Liver (tissue), 3 donors: ENCODE results near the gene ADAD1.

ENCODE experiments used
- ATF3 ChIP-seq: IDR thresholded peaks from 2 replicates; pipeline ENCODE4 v1.6.1; 2016; ENCODE audit warnings: antibody characterized with exemption
- EGR1 ChIP-seq, 2 donors: IDR thresholded peaks; 2 replicates each; pipeline ENCODE4 v1.6.1; 2016 to 2018; ENCODE audit warnings: antibody characterized with exemption in 2 of 2, low read depth in 2 of 2
- FOXA1 ChIP-seq: IDR thresholded peaks from 2 replicates; pipeline ENCODE4 v1.6.1; 2016; ENCODE audit warnings: antibody characterized with exemption
- MAX ChIP-seq: IDR thresholded peaks from 2 replicates; pipeline ENCODE4 v1.6.1; 2016; ENCODE audit warnings: antibody characterized with exemption
- RAD21 ChIP-seq, 2 donors: IDR thresholded peaks; 2 replicates each; pipeline ENCODE4 v1.6.1; 2016; ENCODE audit warnings: antibody characterized with exemption in 2 of 2, mild to moderate bottlenecking in 2 of 2
- TAF1 ChIP-seq: conservative IDR thresholded peaks from 2 replicates; pipeline ENCODE4 v1.6.1; 2016; ENCODE audit warnings: antibody characterized with exemption, mild to moderate bottlenecking
- YY1 ChIP-seq: IDR thresholded peaks from 2 replicates; pipeline ENCODE4 v1.6.1; 2016; ENCODE audit warnings: antibody characterized with exemption, mild to moderate bottlenecking
- ZBTB33 ChIP-seq: IDR thresholded peaks from 2 replicates; pipeline ENCODE4 v1.6.1; 2016; ENCODE audit warnings: antibody characterized with exemption
- TF ChIP-seq, protein P1 (sequence below): fragments of 150-350 bp; IDR thresholded peaks from 2 replicates; pipeline ENCODE4 v1.5.1; 2017; ENCODE audit warnings: improper control_type of control experiment, low read depth, low read length; ENCODE audit not compliant: missing input control
- TF ChIP-seq, protein P2 (sequence below): IDR thresholded peaks from 2 replicates; pipeline ENCODE4 v1.6.1; 2016; ENCODE audit warnings: antibody characterized with exemption, mild to moderate bottlenecking
- donor health status: healthy.
- donor health status: healthy.

DNA sequence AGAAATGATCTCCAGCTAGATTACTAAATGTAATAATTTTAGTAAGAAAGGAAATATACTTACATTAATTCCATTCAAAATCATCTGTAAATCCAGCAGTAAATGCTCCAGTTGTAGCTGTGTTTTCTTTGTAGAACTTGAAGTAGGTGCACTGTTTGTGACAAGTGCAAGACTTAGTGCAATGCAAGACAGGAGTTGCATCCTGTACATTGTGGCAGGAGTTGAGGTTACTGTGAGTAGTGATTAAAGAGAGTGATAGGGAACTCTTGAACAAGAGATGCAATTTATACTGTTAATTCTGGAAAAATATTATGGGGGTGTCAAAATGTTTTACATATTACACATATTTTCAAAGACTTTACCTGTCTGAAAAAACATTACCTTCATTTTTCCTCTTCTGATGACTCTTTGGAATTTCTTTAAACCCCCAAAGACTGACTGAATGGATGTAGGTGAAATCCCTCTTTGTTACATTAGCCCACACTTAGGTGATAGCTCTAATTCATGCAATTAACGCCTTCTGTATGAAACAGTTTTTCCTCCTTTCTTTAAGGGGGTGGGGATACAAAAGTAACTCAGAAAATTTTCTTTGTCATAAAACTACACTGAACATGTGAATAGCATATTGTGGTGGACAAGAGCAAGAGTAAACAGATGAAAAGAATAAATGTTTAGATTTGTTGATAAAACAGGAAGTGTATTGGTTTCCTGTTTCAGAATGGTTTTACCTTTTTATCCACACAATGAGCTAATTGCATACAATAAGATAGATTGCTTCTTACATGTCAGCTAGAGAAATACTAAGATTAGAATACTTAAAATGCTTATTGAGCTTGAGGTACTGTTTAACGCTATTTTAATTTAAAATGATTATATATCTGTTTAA is 77.7 kb downstream of the ADAD1 start, which contains the start of gene IL2:
- no peak for TF ChIP-seq RAD21 (IDR thresholded peaks at IDR 0.05)
- no peak for TF ChIP-seq MAX
- no peak for TF ChIP-seq ATF3
- TF ChIP-seq, protein P1, sequence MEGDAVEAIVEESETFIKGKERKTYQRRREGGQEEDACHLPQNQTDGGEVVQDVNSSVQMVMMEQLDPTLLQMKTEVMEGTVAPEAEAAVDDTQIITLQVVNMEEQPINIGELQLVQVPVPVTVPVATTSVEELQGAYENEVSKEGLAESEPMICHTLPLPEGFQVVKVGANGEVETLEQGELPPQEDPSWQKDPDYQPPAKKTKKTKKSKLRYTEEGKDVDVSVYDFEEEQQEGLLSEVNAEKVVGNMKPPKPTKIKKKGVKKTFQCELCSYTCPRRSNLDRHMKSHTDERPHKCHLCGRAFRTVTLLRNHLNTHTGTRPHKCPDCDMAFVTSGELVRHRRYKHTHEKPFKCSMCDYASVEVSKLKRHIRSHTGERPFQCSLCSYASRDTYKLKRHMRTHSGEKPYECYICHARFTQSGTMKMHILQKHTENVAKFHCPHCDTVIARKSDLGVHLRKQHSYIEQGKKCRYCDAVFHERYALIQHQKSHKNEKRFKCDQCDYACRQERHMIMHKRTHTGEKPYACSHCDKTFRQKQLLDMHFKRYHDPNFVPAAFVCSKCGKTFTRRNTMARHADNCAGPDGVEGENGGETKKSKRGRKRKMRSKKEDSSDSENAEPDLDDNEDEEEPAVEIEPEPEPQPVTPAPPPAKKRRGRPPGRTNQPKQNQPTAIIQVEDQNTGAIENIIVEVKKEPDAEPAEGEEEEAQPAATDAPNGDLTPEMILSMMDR, result no peak
- TF ChIP-seq ZBTB33, result no peak
- no peak for TF ChIP-seq TAF1
- TF ChIP-seq FOXA1, result no peak
- TF ChIP-seq EGR1 (IDR thresholded peaks at IDR 0.05; ENCODE audit: low read depth in 2 of 2), result no peak
- TF ChIP-seq, protein P2, sequence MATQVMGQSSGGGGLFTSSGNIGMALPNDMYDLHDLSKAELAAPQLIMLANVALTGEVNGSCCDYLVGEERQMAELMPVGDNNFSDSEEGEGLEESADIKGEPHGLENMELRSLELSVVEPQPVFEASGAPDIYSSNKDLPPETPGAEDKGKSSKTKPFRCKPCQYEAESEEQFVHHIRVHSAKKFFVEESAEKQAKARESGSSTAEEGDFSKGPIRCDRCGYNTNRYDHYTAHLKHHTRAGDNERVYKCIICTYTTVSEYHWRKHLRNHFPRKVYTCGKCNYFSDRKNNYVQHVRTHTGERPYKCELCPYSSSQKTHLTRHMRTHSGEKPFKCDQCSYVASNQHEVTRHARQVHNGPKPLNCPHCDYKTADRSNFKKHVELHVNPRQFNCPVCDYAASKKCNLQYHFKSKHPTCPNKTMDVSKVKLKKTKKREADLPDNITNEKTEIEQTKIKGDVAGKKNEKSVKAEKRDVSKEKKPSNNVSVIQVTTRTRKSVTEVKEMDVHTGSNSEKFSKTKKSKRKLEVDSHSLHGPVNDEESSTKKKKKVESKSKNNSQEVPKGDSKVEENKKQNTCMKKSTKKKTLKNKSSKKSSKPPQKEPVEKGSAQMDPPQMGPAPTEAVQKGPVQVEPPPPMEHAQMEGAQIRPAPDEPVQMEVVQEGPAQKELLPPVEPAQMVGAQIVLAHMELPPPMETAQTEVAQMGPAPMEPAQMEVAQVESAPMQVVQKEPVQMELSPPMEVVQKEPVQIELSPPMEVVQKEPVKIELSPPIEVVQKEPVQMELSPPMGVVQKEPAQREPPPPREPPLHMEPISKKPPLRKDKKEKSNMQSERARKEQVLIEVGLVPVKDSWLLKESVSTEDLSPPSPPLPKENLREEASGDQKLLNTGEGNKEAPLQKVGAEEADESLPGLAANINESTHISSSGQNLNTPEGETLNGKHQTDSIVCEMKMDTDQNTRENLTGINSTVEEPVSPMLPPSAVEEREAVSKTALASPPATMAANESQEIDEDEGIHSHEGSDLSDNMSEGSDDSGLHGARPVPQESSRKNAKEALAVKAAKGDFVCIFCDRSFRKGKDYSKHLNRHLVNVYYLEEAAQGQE, result no peak
- TF ChIP-seq YY1, result no peak
